Kidney (tissue), 14 donors: ENCODE measurements around the gene ARHGAP1. TPM values are rescaled to one million over a fixed set of nuclear protein-coding genes. Genes with fewer than 3 reads are reported as not detected.

Experiments used
- DNase-seq, 5 donors: peaks; one replicate each; pipeline ENCODE4 v3.0.0-alpha.2; 2013 to 2020
- FAIRE-seq: peaks from 2 replicates; lab custom pipeline; 2012; peaks lifted over from hg19 to GRCh38; lab: Jason Lieb, UNC
- H3K27ac ChIP-seq, 2 donors: one replicate each; pipeline ENCODE4 v1.7.0; 2013; ENCODE audit warnings: low read depth in 2 of 2, low read length in 2 of 2, inconsistent platforms in 1 of 2
- H3K27me3 ChIP-seq: one replicate; pipeline ENCODE4 v1.7.1; 2013; ENCODE audit warnings: low read length, inconsistent platforms; ENCODE audit not compliant: control insufficient read depth, insufficient read depth
- H3K36me3 ChIP-seq, 3 donors: one replicate each; pipeline versions ENCODE4 v1.7.0 to v1.7.1; 2013; ENCODE audit warnings: low read length in 3 of 3, control low read depth in 1 of 3, inconsistent platforms in 1 of 3; ENCODE audit not compliant: insufficient read depth in 3 of 3, control insufficient read depth in 2 of 3
- H3K4me1 ChIP-seq, 3 donors: one replicate each; pipeline versions ENCODE4 v1.7.0 to v1.7.1; 2013; ENCODE audit warnings: low read length in 3 of 3, inconsistent platforms in 1 of 3, low read depth in 1 of 3; ENCODE audit not compliant: control insufficient read depth in 2 of 3, insufficient read depth in 2 of 3
- H3K4me3 ChIP-seq, 3 donors: one replicate each; pipeline versions ENCODE4 v1.7.0 to v1.8.1; 2013; ENCODE audit warnings: low read length in 3 of 3, control low read depth in 1 of 3, inconsistent platforms in 1 of 3
- H3K9ac ChIP-seq, 3 donors: one replicate each; pipeline versions ENCODE4 v1.7.0 to v1.7.1; 2013; ENCODE audit warnings: low read length in 3 of 3, control low read depth in 1 of 3, inconsistent platforms in 1 of 3
- H3K9me3 ChIP-seq, 3 donors: one replicate each; pipeline versions ENCODE4 v1.7.0 to v1.7.1; 2013; ENCODE audit warnings: low read length in 3 of 3, control low read depth in 1 of 3, inconsistent platforms in 1 of 3; ENCODE audit not compliant: control insufficient read depth in 2 of 3, insufficient read depth in 1 of 3
- intact Hi-C: fragments of 100-400 bp; cut with DNase I; formaldehyde crosslinking; loops from one replicate; pipeline ENCODE4 v1.11.1; 2022
- polyA plus RNA-seq: library from polyadenylated mRNA; stranded (reverse); fragments of 350-450 nt; fragmentation: Illumina TruSeq; extraction: RNeasy Lipid Tissue Mini Kit (QIAGEN cat#74804); gene quantifications from one replicate; pipeline ENCODE4 v1.2.3, GENCODE V29; 2014; ENCODE audit warnings: low read depth, low replicate concordance; ENCODE audit not compliant: insufficient read depth
- total RNA-seq: library from RNA; stranded (reverse); fragmentation: NEBNext Ultra II Directional; extraction: Animal tissue kit (Norgen Biotek cat#: 25700); gene quantifications from one replicate; pipeline ENCODE4 v1.2.1, GENCODE V29; 2021
- TF ChIP-seq, protein P1 (sequence below): IDR thresholded peaks from 3 replicates; pipeline ENCODE4 v1.5.1; 2012; ENCODE audit warnings: mild to moderate bottlenecking, moderate library complexity, borderline replicate concordance; ENCODE audit not compliant: insufficient read depth; ENCODE audit errors: extremely low read depth
- donor health status: control.
- donor health status: control.
- donor health status: control.
- donor health status: control.
- donor health status: control.
- donor health status: DM: yes; HTN: yes; CAD: no.
- donor health status: Normal renal cell carcinoma (clear cell type).

ARHGAP1 gene
- total and polyA plus RNA-seq, 2 donors from 2014 or later, result 35.5 to 137 TPM

DNA sequence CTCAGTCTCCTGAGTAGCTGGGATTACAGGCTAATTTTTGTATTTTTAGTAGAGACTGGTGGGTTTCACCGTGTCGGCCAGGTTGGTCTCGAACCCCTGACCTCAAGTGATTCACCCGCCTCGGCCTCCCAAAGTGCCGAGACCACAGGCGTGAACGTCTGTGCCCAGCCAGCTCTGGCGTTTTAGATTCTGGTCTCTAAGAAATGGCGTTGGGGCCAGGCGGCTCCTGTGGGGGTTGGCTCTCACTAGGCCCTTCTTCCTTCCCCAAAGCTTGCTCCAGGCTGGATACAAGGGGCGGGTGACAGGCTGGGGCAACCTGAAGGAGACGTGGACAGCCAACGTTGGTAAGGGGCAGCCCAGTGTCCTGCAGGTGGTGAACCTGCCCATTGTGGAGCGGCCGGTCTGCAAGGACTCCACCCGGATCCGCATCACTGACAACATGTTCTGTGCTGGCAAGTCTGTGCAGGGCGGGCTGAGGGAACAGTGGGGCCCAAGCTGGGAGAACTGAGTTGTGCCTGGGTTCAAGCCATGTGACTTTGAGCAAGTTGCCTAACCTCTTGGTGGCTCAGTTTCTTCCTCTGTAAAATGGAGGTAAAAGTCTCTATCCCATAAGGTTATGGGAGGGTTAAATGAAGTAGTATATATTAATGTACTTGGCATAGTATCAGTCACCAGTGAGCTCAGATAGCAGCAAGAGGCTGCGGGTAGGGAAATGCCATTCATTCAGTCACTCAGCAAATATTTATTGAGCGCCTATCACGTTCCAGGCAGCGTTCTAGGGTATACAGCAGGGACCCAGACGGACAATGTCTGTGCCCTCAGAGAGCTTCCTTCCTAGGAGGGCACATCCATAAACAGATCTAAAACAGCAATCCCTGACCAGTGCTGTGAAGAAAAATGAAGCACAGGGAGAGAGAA is 28.9 kb upstream of the ARHGAP1 start:
- TF ChIP-seq, protein P1, sequence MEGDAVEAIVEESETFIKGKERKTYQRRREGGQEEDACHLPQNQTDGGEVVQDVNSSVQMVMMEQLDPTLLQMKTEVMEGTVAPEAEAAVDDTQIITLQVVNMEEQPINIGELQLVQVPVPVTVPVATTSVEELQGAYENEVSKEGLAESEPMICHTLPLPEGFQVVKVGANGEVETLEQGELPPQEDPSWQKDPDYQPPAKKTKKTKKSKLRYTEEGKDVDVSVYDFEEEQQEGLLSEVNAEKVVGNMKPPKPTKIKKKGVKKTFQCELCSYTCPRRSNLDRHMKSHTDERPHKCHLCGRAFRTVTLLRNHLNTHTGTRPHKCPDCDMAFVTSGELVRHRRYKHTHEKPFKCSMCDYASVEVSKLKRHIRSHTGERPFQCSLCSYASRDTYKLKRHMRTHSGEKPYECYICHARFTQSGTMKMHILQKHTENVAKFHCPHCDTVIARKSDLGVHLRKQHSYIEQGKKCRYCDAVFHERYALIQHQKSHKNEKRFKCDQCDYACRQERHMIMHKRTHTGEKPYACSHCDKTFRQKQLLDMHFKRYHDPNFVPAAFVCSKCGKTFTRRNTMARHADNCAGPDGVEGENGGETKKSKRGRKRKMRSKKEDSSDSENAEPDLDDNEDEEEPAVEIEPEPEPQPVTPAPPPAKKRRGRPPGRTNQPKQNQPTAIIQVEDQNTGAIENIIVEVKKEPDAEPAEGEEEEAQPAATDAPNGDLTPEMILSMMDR, result no peak
- Histone ChIP-seq H3K4me1 (no peaks in the 10 kb centered on the region), H3K27me3 (no peaks in the 10 kb centered on the region), H3K9ac (no peak overlapping the region), H3K27ac (no peak overlapping the region), H3K9me3 (no peaks in the 10 kb centered on the region), H3K36me3 (no peaks in the 10 kb centered on the region), H3K4me3 (no peak overlapping the region)
- peak in 1 of 5 donors; percentile 70 for DNase-seq
- intact Hi-C loops, result no loop called here
- FAIRE-seq, result no peak

- no peaks in the 10 kb centered on the region for H3K36me3 ChIP-seq
- no peak for FAIRE-seq
- no peaks in the 10 kb centered on the region for H3K27me3 ChIP-seq
- no peak overlapping the region for H3K27ac ChIP-seq
- no peak overlapping the region for H3K4me3 ChIP-seq
- H3K9me3 ChIP-seq, result no peaks in the 10 kb centered on the region
- intact Hi-C loops, result no loop called here
- no peaks in the 10 kb centered on the region for H3K4me1 ChIP-seq
- TF ChIP-seq, protein P1, result no peak
- no peak overlapping the region for H3K9ac ChIP-seq
- peak in 1 of 5 donors; percentile 26 for DNase-seq
Observed at GRCh38 chr11:46728659-46729040, 28.2 kb upstream of the ARHGAP1 start.

GRCh38 chr11:46727952-46728658 is 27.7 kb upstream of the ARHGAP1 start:
- no peak overlapping the region for H3K9ac ChIP-seq

More at GRCh38 chr11:46727952-46728658, 27.7 kb upstream of the ARHGAP1 start:
- Histone ChIP-seq H3K4me1 (no peaks in the 10 kb centered on the region), H3K9me3 (no peaks in the 10 kb centered on the region), H3K4me3 (no peak overlapping the region), H3K36me3 (no peaks in the 10 kb centered on the region), H3K27me3 (no peaks in the 10 kb centered on the region), H3K27ac (no peak overlapping the region)
- intact Hi-C loops, result no loop called here
- TF ChIP-seq, protein P1, result no peak
- FAIRE-seq, result no peak
- peak in 1 of 5 donors; percentile 39 for DNase-seq
